ENCODE measurements around the gene ADH7. TPM values are rescaled to one million over a fixed set of nuclear protein-coding genes. Genes with fewer than 3 reads are reported as not detected.
A peak's percentile ranks its signal among the peaks of the same experiment; 100 is the strongest.

Gene ADH7
- total and polyA plus RNA-seq, 2 of the 13 experiments (the other 11 are each of a cell fraction or from before 2014, with no cell fraction given) = not detected

DNA sequence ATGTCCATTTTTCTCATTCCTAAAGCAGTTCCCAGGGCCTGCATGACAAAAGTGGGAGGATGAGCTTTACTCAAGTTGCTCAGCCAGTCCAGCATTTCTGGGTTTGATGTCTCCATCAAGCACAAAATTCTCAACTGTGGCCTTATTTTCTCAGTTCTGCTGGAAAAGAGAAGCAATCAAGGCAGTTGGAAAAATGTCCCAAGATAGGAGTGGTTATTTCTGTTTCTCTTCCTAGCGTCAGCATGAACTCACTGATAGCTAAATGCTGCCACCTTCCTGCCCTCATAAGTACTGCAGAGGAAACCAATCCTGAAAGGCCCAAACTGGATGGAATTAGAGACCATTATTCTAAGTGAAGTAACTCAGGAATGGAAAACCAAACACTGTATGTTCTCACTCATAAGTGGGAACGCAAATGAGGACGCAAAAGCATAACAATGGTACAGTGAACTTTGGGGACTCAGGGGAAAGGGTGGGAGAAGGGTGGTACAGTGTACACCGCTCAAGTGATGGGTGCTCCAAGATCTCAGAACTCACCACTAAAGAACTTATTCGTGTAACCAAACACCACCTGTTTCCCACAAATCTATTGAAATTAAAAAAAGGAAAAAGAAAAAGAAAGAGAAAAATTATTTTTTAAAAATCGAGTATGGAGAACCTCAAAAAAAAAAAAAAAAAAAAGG is 29.6 kb downstream of the ADH7 start (continued):
- no peak for TF ChIP-seq ZNF382 (CRISPR knock-in tag; IDR thresholded peaks at IDR 0.05; ENCODE audit: borderline replicate concordance)
- TF ChIP-seq, protein P1, sequence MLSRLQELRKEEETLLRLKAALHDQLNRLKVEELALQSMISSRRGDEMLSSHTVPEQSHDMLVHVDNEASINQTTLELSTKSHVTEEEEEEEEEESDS (CRISPR knock-in tag; IDR thresholded peaks at IDR 0.05; ENCODE audit: borderline replicate concordance) = no peak
- TF ChIP-seq, protein P2, sequence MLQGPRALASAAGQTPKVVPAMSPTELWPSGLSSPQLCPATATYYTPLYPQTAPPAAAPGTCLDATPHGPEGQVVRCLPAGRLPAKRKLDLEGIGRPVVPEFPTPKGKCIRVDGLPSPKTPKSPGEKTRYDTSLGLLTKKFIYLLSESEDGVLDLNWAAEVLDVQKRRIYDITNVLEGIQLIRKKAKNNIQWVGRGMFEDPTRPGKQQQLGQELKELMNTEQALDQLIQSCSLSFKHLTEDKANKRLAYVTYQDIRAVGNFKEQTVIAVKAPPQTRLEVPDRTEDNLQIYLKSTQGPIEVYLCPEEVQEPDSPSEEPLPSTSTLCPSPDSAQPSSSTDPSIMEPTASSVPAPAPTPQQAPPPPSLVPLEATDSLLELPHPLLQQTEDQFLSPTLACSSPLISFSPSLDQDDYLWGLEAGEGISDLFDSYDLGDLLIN (CRISPR knock-in tag; IDR thresholded peaks at IDR 0.05; ENCODE audit: borderline replicate concordance) = no peak
- TF ChIP-seq, protein P3, sequence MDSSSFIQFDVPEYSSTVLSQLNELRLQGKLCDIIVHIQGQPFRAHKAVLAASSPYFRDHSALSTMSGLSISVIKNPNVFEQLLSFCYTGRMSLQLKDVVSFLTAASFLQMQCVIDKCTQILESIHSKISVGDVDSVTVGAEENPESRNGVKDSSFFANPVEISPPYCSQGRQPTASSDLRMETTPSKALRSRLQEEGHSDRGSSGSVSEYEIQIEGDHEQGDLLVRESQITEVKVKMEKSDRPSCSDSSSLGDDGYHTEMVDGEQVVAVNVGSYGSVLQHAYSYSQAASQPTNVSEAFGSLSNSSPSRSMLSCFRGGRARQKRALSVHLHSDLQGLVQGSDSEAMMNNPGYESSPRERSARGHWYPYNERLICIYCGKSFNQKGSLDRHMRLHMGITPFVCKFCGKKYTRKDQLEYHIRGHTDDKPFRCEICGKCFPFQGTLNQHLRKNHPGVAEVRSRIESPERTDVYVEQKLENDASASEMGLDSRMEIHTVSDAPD (CRISPR knock-in tag; IDR thresholded peaks at IDR 0.05) = no peak
- TF ChIP-seq, protein P4, sequence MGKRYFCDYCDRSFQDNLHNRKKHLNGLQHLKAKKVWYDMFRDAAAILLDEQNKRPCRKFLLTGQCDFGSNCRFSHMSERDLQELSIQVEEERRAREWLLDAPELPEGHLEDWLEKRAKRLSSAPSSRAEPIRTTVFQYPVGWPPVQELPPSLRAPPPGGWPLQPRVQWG (CRISPR knock-in tag; IDR thresholded peaks at IDR 0.05; ENCODE audit: borderline replicate concordance, low read depth) = no peak
- no peak for TF ChIP-seq ZNF143 (CRISPR knock-in tag; IDR thresholded peaks at IDR 0.05)
- TF ChIP-seq RARA (CRISPR knock-in tag; IDR thresholded peaks at IDR 0.05) = no peak
- TF ChIP-seq SAP130 (CRISPR knock-in tag; IDR thresholded peaks at IDR 0.05; ENCODE audit: low read depth) = 0 out of 2 replicates have a peak, but pooled peaks have one; percentile 27
- no peak for TF ChIP-seq MBD4 (IDR thresholded peaks at IDR 0.05; ENCODE audit: borderline replicate concordance, low read length)
- TF ChIP-seq, protein P5, sequence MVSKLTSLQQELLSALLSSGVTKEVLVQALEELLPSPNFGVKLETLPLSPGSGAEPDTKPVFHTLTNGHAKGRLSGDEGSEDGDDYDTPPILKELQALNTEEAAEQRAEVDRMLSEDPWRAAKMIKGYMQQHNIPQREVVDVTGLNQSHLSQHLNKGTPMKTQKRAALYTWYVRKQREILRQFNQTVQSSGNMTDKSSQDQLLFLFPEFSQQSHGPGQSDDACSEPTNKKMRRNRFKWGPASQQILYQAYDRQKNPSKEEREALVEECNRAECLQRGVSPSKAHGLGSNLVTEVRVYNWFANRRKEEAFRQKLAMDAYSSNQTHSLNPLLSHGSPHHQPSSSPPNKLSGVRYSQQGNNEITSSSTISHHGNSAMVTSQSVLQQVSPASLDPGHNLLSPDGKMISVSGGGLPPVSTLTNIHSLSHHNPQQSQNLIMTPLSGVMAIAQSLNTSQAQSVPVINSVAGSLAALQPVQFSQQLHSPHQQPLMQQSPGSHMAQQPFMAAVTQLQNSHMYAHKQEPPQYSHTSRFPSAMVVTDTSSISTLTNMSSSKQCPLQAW (CRISPR knock-in tag; IDR thresholded peaks at IDR 0.05) = peak; percentile 57
- TF ChIP-seq, protein P6, sequence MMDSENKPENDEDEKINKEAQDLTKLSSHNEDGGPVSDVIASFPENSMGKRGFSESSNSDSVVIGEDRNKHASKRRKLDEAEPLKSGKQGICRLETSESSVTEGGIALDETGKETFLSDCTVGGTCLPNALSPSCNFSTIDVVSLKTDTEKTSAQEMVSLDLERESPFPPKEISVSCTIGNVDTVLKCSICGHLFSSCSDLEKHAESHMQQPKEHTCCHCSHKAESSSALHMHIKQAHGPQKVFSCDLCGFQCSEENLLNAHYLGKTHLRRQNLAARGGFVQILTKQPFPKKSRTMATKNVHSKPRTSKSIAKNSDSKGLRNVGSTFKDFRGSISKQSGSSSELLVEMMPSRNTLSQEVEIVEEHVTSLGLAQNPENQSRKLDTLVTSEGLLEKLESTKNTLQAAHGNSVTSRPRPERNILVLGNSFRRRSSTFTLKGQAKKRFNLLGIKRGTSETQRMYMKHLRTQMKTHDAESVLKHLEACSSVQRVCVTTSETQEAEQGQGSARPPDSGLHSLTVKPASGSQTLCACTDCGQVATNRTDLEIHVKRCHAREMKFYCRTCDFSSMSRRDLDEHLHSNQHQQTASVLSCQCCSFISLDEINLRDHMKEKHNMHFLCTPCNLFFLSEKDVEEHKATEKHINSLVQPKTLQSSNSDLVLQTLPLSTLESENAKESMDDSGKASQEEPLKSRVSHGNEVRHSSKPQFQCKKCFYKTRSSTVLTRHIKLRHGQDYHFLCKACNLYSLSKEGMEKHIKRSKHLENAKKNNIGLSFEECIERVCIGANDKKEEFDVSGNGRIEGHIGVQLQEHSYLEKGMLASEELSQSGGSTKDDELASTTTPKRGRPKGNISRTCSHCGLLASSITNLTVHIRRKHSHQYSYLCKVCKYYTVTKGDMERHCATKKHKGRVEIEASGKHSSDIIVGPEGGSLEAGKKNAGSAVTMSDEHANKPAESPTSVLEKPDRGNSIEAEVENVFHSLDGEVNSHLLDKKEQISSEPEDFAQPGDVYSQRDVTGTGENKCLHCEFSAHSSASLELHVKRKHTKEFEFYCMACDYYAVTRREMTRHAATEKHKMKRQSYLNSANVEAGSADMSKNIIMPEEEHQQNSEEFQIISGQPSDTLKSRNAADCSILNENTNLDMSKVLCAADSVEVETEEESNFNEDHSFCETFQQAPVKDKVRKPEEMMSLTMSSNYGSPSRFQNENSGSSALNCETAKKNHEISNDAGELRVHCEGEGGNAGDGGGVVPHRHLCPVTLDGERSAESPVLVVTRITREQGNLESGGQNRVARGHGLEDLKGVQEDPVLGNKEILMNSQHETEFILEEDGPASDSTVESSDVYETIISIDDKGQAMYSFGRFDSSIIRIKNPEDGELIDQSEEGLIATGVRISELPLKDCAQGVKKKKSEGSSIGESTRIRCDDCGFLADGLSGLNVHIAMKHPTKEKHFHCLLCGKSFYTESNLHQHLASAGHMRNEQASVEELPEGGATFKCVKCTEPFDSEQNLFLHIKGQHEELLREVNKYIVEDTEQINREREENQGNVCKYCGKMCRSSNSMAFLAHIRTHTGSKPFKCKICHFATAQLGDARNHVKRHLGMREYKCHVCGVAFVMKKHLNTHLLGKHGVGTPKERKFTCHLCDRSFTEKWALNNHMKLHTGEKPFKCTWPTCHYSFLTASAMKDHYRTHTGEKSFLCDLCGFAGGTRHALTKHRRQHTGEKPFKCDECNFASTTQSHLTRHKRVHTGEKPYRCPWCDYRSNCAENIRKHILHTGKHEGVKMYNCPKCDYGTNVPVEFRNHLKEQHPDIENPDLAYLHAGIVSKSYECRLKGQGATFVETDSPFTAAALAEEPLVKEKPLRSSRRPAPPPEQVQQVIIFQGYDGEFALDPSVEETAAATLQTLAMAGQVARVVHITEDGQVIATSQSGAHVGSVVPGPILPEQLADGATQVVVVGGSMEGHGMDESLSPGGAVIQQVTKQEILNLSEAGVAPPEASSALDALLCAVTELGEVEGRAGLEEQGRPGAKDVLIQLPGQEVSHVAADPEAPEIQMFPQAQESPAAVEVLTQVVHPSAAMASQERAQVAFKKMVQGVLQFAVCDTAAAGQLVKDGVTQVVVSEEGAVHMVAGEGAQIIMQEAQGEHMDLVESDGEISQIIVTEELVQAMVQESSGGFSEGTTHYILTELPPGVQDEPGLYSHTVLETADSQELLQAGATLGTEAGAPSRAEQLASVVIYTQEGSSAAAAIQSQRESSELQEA (CRISPR knock-in tag; IDR thresholded peaks at IDR 0.05; ENCODE audit: not compliant biosample characterization) = no peak
- no peak for TF ChIP-seq ZNF543 (CRISPR knock-in tag; IDR thresholded peaks at IDR 0.05)
- no peak for TF ChIP-seq ZNF746 (CRISPR knock-in tag; IDR thresholded peaks at IDR 0.05)
- no peak for TF ChIP-seq EEA1 (CRISPR knock-in tag; IDR thresholded peaks at IDR 0.05; ENCODE audit: borderline replicate concordance)
- TF ChIP-seq KLF16 (CRISPR knock-in tag; IDR thresholded peaks at IDR 0.05) = 0 out of 4 replicates have a peak, but pooled peaks of 1 of the 2 experiments have one; percentile 46

Measured in HepG2 (cell line).